H1 (cell line): Measurements from ENCODE around the gene MFGE8. TPM values are rescaled to one million over a fixed set of nuclear protein-coding genes. Genes with fewer than 3 reads are reported as not detected.

Experiments used
- CTCF ChIA-PET: fragments of 300-600 bp; sonication (Branson Sonifier 250); formaldehyde crosslinking; loops from one replicate; lab custom pipeline; 2021; ENCODE audit not compliant: partially characterized antibody; lab: Charles Lee
- POLR2A ChIA-PET: fragments of 300-600 bp; sonication (Branson Sonifier 250); formaldehyde crosslinking; loops from one replicate; lab custom pipeline; 2021; ENCODE audit warnings: inconsistent platforms; ENCODE audit not compliant: partially characterized antibody; lab: Charles Lee
- DNase-seq, 2 experiments: peaks; one replicate each; pipeline versions ENCODE4 v3.0.0 to v3.0.0-alpha.2; 2010 to 2022; ENCODE audit warnings: low spot score in 2 of 2, low read depth in 1 of 2, mixed read lengths in 1 of 2
- FAIRE-seq: peaks from 2 replicates; lab custom pipeline; 2011; peaks lifted over from hg19 to GRCh38; lab: Jason Lieb, UNC
- H2AFZ ChIP-seq: 2 replicates; pipeline ENCODE4 v1.8.1; 2012; ENCODE audit warnings: low read length, inconsistent platforms
- H2AK5ac ChIP-seq: 2 replicates; pipeline ENCODE4 v1.6.1; 2013; ENCODE audit warnings: low read depth, low read length
- H2BK120ac ChIP-seq: replicated peaks from 2 replicates; pipeline ENCODE3; 2013; ENCODE audit warnings: low read depth, low read length, inconsistent platforms
- H2BK12ac ChIP-seq: 2 replicates; pipeline ENCODE4 v1.6.1; 2013; ENCODE audit warnings: low read depth, low read length
- H2BK15ac ChIP-seq: 2 replicates; pipeline ENCODE4 v1.6.1; 2013; ENCODE audit warnings: low read length
- H2BK20ac ChIP-seq: 2 replicates; pipeline ENCODE4 v1.6.1; 2013; ENCODE audit warnings: low read length
- H2BK5ac ChIP-seq: 2 replicates; pipeline ENCODE4 v1.6.1; 2013; ENCODE audit warnings: low read depth, low read length
- H3K14ac ChIP-seq: 2 replicates; pipeline ENCODE4 v1.6.1; 2013; ENCODE audit warnings: inconsistent platforms; ENCODE audit not compliant: insufficient read length
- H3K18ac ChIP-seq: 2 replicates; pipeline ENCODE4 v1.6.1; 2013; ENCODE audit warnings: low read length; ENCODE audit errors: extremely low read depth
- H3K23ac ChIP-seq: 2 replicates; pipeline ENCODE4 v1.6.1; 2013; ENCODE audit warnings: inconsistent platforms; ENCODE audit not compliant: insufficient read length
- H3K23me2 ChIP-seq: 2 replicates; pipeline ENCODE4 v1.6.1; 2013; ENCODE audit warnings: low read depth, low read length
- H3K27ac ChIP-seq: 2 replicates; pipeline ENCODE4 v1.6.1; 2011; ENCODE audit warnings: low read depth, low read length, inconsistent platforms
- H3K27me3 ChIP-seq, 4 experiments: replicated peaks in 1 of 4; 1 replicate in 1 of 4; 2 replicates in 3 of 4; pipeline versions ENCODE4 v1.6.1 to v1.8.1; 2011 to 2013; ENCODE audit warnings: low read length in 3 of 4, mild to moderate bottlenecking in 3 of 4, inconsistent platforms in 2 of 4, mixed read lengths in 2 of 4, moderate library complexity in 1 of 4; ENCODE audit not compliant: control insufficient read depth in 3 of 4, insufficient read depth in 3 of 4; ENCODE audit errors: extremely low read depth in 1 of 4
- H3K36me3 ChIP-seq, 4 experiments: 2 replicates each; pipeline versions ENCODE4 v1.6.1 to v1.8.1; 2011 to 2013; ENCODE audit warnings: mild to moderate bottlenecking in 4 of 4, low read length in 3 of 4, moderate library complexity in 2 of 4, control low read depth in 1 of 4, inconsistent platforms in 1 of 4; ENCODE audit not compliant: insufficient read depth in 4 of 4, control insufficient read depth in 2 of 4
- H3K4ac ChIP-seq: replicated peaks from 2 replicates; pipeline ENCODE3; 2013; ENCODE audit warnings: low read length, low read depth, mixed read lengths, inconsistent platforms; ENCODE audit not compliant: insufficient read length
- H3K4me1 ChIP-seq, 4 experiments: replicated peaks in 1 of 4; 1 replicate in 1 of 4; 2 replicates in 3 of 4; pipeline versions ENCODE4 v1.6.1 to v1.8.1; 2011 to 2013; ENCODE audit warnings: low read length in 3 of 4, inconsistent platforms in 2 of 4, mixed read lengths in 1 of 4; ENCODE audit not compliant: insufficient read depth in 4 of 4, control insufficient read depth in 3 of 4
- H3K4me2 ChIP-seq, 2 experiments: 2 replicates each; pipeline versions ENCODE4 v1.6.1 to v1.8.1; 2011 to 2013; ENCODE audit warnings: low read depth in 2 of 2, low read length in 2 of 2, control low read depth in 1 of 2, inconsistent platforms in 1 of 2, mild to moderate bottlenecking in 1 of 2; ENCODE audit not compliant: insufficient read depth in 1 of 2
- H3K4me3 ChIP-seq, 4 experiments: fragments of 200-600, 300-600 bp in 1 of 4; sonication (generic), shearing (Covaris generic), sonication (Bioruptor Twin) in 1 of 4; 2 replicates each; pipeline versions ENCODE4 v1.5.1 to v1.8.1; 2011 to 2016; ENCODE audit warnings: low read length in 4 of 4, low read depth in 3 of 4, control low read depth in 2 of 4, inconsistent platforms in 2 of 4, mild to moderate bottlenecking in 2 of 4, mixed read lengths in 1 of 4, moderate library complexity in 1 of 4; ENCODE audit not compliant: insufficient read depth in 2 of 4; ENCODE audit errors: extremely low read depth in 1 of 4
- H3K56ac ChIP-seq: replicated peaks from 2 replicates; pipeline ENCODE3; 2013; ENCODE audit warnings: low read depth, mild to moderate bottlenecking, mixed read lengths, low read length, inconsistent platforms; ENCODE audit not compliant: insufficient read length
- H3K79me1 ChIP-seq: 2 replicates; pipeline ENCODE4 v1.6.1; 2013; ENCODE audit warnings: low read depth, low read length, control low read depth
- H3K79me2 ChIP-seq, 2 experiments: 2 replicates each; pipeline versions ENCODE4 v1.6.1 to v1.8.1; 2012 to 2013; ENCODE audit warnings: low read length in 2 of 2, mild to moderate bottlenecking in 2 of 2, inconsistent platforms in 1 of 2; ENCODE audit not compliant: insufficient read depth in 2 of 2, control insufficient read depth in 1 of 2
- H3K9ac ChIP-seq, 4 experiments: replicated peaks in 1 of 4; 1 replicate in 1 of 4; 2 replicates in 3 of 4; pipeline versions ENCODE4 v1.6.1 to v1.8.1; 2011 to 2013; ENCODE audit warnings: low read depth in 3 of 4, low read length in 3 of 4, control low read depth in 2 of 4, mild to moderate bottlenecking in 2 of 4, moderate library complexity in 2 of 4, inconsistent platforms in 1 of 4; ENCODE audit errors: extremely low read depth in 1 of 4
- H3K9me3 ChIP-seq, 2 experiments: 2 replicates each; pipeline versions ENCODE4 v1.6.1 to v1.8.1; 2012 to 2013; ENCODE audit warnings: mild to moderate bottlenecking in 2 of 2, moderate library complexity in 2 of 2, control low read depth in 1 of 2, inconsistent platforms in 1 of 2, low read depth in 1 of 2, low read length in 1 of 2, mixed read lengths in 1 of 2; ENCODE audit not compliant: insufficient read depth in 2 of 2
- H4K20me1 ChIP-seq, 2 experiments: replicated peaks in 1 of 2; 2 replicates each; pipeline versions ENCODE3 to v1.8.1; 2011 to 2013; ENCODE audit warnings: inconsistent platforms in 2 of 2, low read length in 2 of 2, mild to moderate bottlenecking in 1 of 2; ENCODE audit not compliant: insufficient read depth in 2 of 2, control insufficient read depth in 1 of 2
- H4K5ac ChIP-seq: 2 replicates; pipeline ENCODE4 v1.6.1; 2013; ENCODE audit warnings: low read length, low read depth, mixed read lengths, inconsistent platforms; ENCODE audit not compliant: insufficient read length
- H4K8ac ChIP-seq: 2 replicates; pipeline ENCODE4 v1.8.0; 2013; ENCODE audit warnings: mild to moderate bottlenecking, moderate library complexity, low read length, inconsistent platforms; ENCODE audit not compliant: insufficient read depth; ENCODE audit errors: extremely low read depth
- H4K91ac ChIP-seq: replicated peaks from 2 replicates; pipeline ENCODE3; 2013; ENCODE audit warnings: low read length, mixed read lengths, inconsistent platforms; ENCODE audit not compliant: insufficient read length
- BCL11A ChIP-seq, 2 experiments: IDR thresholded peaks; one replicate each; pipeline ENCODE4 v1.6.1; 2011; ENCODE audit warnings: low read depth in 2 of 2, low read length in 2 of 2, mild to moderate bottlenecking in 2 of 2
- CHD1 ChIP-seq: IDR thresholded peaks from 2 replicates; pipeline ENCODE4 v1.6.1; 2012; ENCODE audit warnings: low read depth, low read length, improper control_type of control experiment
- CHD2 ChIP-seq: IDR thresholded peaks from 2 replicates; pipeline ENCODE4 v1.6.1; 2012; ENCODE audit warnings: low read length, improper control_type of control experiment
- POLR2A ChIP-seq, 2 experiments: IDR thresholded peaks; 1 replicate in 1 of 2; 2 replicates in 1 of 2; pipeline ENCODE4 v1.6.1; 2011; ENCODE audit warnings: low read depth in 2 of 2, low read length in 2 of 2, mild to moderate bottlenecking in 2 of 2; ENCODE audit errors: control extremely low read depth in 1 of 2
- RBBP5 ChIP-seq: IDR thresholded peaks from 2 replicates; pipeline ENCODE4 v1.7.1; 2012; ENCODE audit warnings: low read depth, mild to moderate bottlenecking, inconsistent platforms, low read length, moderate library complexity, borderline replicate concordance
- RXRA ChIP-seq: IDR thresholded peaks from 2 replicates; pipeline ENCODE4 v1.6.1; 2011; ENCODE audit warnings: low read depth, mild to moderate bottlenecking, low read length, moderate library complexity; ENCODE audit not compliant: insufficient read depth
- SIX5 ChIP-seq: IDR thresholded peaks from 2 replicates; pipeline ENCODE4 v1.6.1; 2011; ENCODE audit warnings: mild to moderate bottlenecking, low read depth, low read length
- WGBS, 2 experiments: shearing (Covaris generic) in 1 of 2; methylation state at CpG; one replicate each; pipeline versions ENCODE4 v1.1.6 to v1.1.7; 2013 to 2015; ENCODE audit warnings: low lambda C conversion rate in 2 of 2, mixed read lengths in 2 of 2, inconsistent platforms in 1 of 2, low coverage in 1 of 2, missing lambda C conversion rate in 1 of 2; ENCODE audit not compliant: insufficient replicate concordance in 2 of 2, insufficient coverage in 1 of 2, insufficient read length in 1 of 2; ENCODE audit errors: extremely low coverage in 1 of 2, missing lambda C conversion rate in 1 of 2; 5-methylcytosine and 5-hydroxymethylcytosine counted together
- polyA plus RNA-seq, 7 experiments: library from polyadenylated mRNA; depleted of rRNA in 3 of 7; stranded (reverse) in 5 of 7; unstranded in 2 of 7; fragments of >200 nt in 5 of 7; fragments of 200-250 nt in 2 of 7; gene quantifications; 1 replicate in 5 of 7; 2 replicates in 1 of 7; 4 replicates in 1 of 7; pipeline versions ENCODE4 v1.2.1 to v1.2.3, GENCODE V29; 2011 to 2013; ENCODE audit warnings: missing spikeins in 2 of 7, mixed read lengths in 2 of 7
- total RNA-seq: library from RNA; stranded (reverse); fragmentation: NEBNext Ultra II Directional; extraction: Animal tissue kit (Norgen Biotek cat#: 25700); gene quantifications from 2 replicates; pipeline ENCODE4 v1.2.1, GENCODE V29; 2021

MFGE8 gene
- total and polyA plus RNA-seq, 2 of the 8 experiments (the other 6 are each of a cell fraction or from before 2014, with no cell fraction given), result 1,237 to 2,117 TPM

DNA sequence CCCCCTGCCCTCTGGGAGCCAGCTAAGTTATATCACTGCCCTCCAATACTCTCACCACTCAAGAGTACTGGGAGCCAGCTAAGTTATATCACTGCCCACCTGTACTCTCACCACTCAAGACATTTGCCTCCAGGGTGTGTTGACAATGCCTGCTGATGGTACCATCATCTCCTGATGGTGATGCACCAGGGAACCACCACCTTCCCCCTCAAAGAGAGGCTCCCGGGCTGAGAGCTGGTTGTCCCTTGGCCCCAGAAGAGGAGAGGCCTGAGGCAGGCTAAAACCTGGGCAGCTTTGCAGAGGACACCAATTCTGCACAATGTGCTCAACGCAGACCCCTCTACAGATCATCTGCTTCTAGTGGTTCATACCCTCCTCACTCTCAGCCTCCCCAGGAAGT, 10.3 kb downstream of the MFGE8 start:
- ChIA-PET CTCF (interaction anchor here (0.8 to 7.8 kb wide), 20 partner anchors 11 to 275 kb away, joined by 3 to 94 read pairs (median 4); partner anchors contain the start of genes HAPLN3 and MFGE8), POLR2A (interaction anchor here (0.7 to 27.2 kb wide), 11 partner anchors 6 to 129 kb away, joined by 3 to 607 read pairs (median 5); partner anchors contain the start of genes HAPLN3 and MFGE8)
- Histone ChIP-seq H3K4me3 (no peak overlapping the region), H4K8ac (no peak overlapping the region), H4K5ac (no peak overlapping the region), H3K23me2 (peaks cover 5% of the 10 kb centered on the region; the same call in 1 of the 2 replicates), H2BK5ac (no peak overlapping the region), H3K27ac (no peak overlapping the region), H3K4me1 (peaks cover 0 to 30% (median 12%) of the 10 kb centered on the region in 4 experiments; a peak in 6 of 7 replicates), H3K79me2 (peaks cover 0 to 41% of the 10 kb centered on the region in 2 experiments; a peak in 2 of 4 replicates), H4K20me1 (peaks cover 27 to 51% of the 10 kb centered on the region in 2 experiments), H2AK5ac (no peak overlapping the region), H3K79me1 (peaks cover 21% of the 10 kb centered on the region), H2BK120ac (no peak overlapping the region), H3K9ac (no peak overlapping the region; a peak in 1 of 7 replicates), H3K56ac (no peak overlapping the region), H3K14ac (no peak overlapping the region), H3K23ac (no peak overlapping the region), H3K18ac (no peak overlapping the region), H2BK12ac (no peak overlapping the region), H2AFZ (no peak overlapping the region), H3K4me2 (no peak overlapping the region), H3K4ac (no peak overlapping the region), H3K36me3 (peaks cover 56 to 93% (median 81%) of the 10 kb centered on the region in 4 experiments), H3K27me3 (no peaks in the 10 kb centered on the region), H2BK20ac (no peak overlapping the region), H3K9me3 (no peaks in the 10 kb centered on the region; a peak in 1 of 4 replicates), H2BK15ac (no peak overlapping the region), H4K91ac (no peak overlapping the region)
- FAIRE-seq (no peak), DNase-seq (no peak)
- TF ChIP-seq SIX5 (no peak), CHD2 (no peak), POLR2A (IDR thresholded peaks at IDR 0.05; ENCODE audit: control extremely low read depth in 1 of 2, low read depth in 2 of 2, low read length in 2 of 2) (peak in 1 of 2 experiments; percentile 48; a peak in 1 of 3 replicates), RBBP5 (no peak), CHD1 (no peak), RXRA (no peak), BCL11A (IDR thresholded peaks at IDR 0.05; ENCODE audit: low read depth in 2 of 2, low read length in 2 of 2) (no peak)
- WGBS, 2 experiments, result 73% methylated on average over 2 of the region's 2 CpGs; no CpG with 5 or more reads in 1 of the 2 experiments
